Epithelial cell of proximal tubule (primary cell): ENCODE results near the gene ACTG2. TPM values are rescaled to one million over a fixed set of nuclear protein-coding genes. Genes with fewer than 3 reads are reported as not detected.
A peak's percentile ranks its signal among the peaks of the same experiment; 100 is the strongest.

Source experiments
- DNase-seq: peaks from one replicate; pipeline ENCODE4 v3.0.0-alpha.2; 2011; ENCODE audit warnings: low read depth
- H3K4me3 ChIP-seq: 2 replicates; pipeline ENCODE4 v1.5.1; 2011; ENCODE audit warnings: low read depth, mild to moderate bottlenecking, low read length
- total RNA-seq: library from RNA; depleted of rRNA; stranded (reverse); fragments of >200 nt; gene quantifications from 2 replicates; pipeline ENCODE4 v1.2.3, GENCODE V29; 2015
- TF ChIP-seq, protein P1 (sequence below): conservative IDR thresholded peaks from 2 replicates; pipeline ENCODE4 v1.5.1; 2012; ENCODE audit warnings: low read depth, mild to moderate bottlenecking, low read length

ACTG2 gene
- total RNA-seq, 1 donor from 2014 or later = not detected

- TF ChIP-seq, protein P1, sequence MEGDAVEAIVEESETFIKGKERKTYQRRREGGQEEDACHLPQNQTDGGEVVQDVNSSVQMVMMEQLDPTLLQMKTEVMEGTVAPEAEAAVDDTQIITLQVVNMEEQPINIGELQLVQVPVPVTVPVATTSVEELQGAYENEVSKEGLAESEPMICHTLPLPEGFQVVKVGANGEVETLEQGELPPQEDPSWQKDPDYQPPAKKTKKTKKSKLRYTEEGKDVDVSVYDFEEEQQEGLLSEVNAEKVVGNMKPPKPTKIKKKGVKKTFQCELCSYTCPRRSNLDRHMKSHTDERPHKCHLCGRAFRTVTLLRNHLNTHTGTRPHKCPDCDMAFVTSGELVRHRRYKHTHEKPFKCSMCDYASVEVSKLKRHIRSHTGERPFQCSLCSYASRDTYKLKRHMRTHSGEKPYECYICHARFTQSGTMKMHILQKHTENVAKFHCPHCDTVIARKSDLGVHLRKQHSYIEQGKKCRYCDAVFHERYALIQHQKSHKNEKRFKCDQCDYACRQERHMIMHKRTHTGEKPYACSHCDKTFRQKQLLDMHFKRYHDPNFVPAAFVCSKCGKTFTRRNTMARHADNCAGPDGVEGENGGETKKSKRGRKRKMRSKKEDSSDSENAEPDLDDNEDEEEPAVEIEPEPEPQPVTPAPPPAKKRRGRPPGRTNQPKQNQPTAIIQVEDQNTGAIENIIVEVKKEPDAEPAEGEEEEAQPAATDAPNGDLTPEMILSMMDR = no peak
- no peak overlapping the region for H3K4me3 ChIP-seq
- DNase-seq = no peak
Observed at GRCh38 chr2:73893764-73894474, 1.1 kb downstream of the ACTG2 start.

DNA sequence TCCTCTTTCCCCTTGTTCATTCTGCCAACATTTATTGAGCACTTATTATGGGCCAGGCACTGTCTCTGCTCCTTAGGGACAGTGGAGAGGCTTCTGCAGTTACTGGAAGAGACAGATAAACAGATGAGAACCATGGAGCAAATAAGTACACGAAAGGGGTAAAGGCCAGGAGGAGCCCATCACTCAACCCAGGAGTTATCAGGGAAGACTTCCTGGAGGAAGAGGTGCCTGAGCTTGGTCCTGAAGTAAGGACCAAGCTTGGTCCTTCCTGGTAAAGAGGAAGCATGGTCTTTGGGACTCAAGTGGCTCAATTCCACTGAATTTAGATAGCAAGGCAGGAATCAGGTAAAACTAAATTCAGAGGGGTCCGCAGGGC, 1.7 kb downstream of the ACTG2 start:
- H3K4me3 ChIP-seq = no peak overlapping the region
- TF ChIP-seq, protein P1 = no peak
- DNase-seq = no peak

DNA sequence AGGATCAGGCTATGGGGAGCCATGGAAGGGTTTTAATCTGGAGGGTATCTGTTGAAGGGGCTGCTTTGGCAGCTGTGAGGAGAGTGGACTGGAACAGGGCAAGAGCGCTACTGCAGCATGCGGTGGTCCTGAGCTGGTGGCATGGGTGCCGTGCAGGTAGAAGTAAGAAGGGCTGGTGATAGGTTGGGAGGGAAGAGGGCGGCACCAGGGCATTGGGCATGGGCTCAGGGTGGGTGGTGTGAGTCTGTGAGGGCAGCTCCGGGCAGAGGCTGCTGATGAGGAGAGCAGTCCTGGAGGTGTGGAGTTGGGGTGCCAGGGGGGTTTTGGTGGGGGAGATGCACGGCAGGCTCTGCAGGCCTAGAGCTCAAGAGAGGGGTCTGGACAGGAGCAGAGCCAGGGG, 2.1 kb downstream of the ACTG2 start:
- DNase-seq = no peak
- no peak overlapping the region for H3K4me3 ChIP-seq
- TF ChIP-seq, protein P1 = no peak

DNA sequence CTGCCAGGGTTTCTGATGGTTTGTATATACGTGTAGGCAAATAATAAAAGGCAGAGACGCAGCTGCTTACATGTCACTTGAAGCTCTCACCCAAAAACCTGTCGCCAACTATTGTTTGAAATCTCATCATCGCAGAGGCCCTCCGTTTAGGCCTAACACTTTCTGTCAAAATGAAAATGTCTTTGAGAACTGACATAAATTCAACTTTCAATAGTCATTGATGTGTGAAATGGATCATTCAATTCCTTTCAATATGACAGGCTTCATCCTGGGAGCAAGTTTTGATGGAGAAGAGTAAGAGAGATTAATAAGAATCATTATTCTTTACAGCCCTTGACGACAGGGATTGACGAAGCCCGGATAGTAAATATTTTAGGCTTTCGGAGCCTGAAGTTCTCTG, 2.7 kb downstream of the ACTG2 start:
- TF ChIP-seq, protein P1 = no peak
- no peak for DNase-seq
- no peak overlapping the region for H3K4me3 ChIP-seq

GRCh38 chr2:73896362-73897239, 3.8 kb downstream of the ACTG2 start:
- TF ChIP-seq, protein P1 = no peak
- peak; percentile 49 for DNase-seq
- no peak overlapping the region for H3K4me3 ChIP-seq

DNA sequence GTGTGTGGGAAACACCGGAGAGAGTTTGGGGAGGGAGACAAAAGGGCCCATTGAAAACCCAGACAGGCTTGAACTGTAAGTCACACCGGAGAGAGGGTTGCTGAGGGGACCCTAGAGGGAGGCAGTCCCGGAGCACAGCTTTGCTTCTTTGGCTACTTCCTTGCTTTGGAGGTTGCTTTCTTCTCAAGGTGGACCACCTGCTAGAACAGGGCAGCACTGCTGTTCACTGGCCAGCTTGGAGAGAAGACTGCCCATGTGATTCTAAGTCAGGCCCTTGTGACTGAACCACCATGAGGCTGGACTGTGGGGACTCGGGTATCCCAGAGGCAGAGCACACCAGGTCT, 4.4 kb downstream of the ACTG2 start:
- H3K4me3 ChIP-seq = no peak overlapping the region
- DNase-seq = no peak
- TF ChIP-seq, protein P1 = no peak
